ENCODE results near the gene ELN.

The ELN gene

DNA sequence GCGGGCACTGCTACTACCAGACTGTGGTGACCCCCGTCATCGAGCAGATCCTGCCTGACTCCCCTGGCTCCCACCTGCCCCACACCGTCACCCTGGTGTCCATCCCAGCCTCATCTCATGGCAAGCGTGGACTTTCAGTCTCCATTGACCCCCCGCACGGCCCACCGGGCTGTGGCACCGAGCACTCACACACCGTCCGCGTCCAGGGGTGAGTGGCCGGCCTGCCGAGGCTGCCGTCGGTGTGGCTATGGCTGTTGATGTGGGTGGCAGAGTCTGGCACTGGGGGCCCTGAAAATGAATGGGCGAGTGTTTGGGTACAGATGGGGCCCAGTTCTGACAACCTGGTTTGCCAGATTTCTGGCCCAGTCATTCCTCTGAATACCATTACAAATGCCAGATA lies 71.1 kb downstream of the ELN start:
- no peak for DNase-seq

GRCh38 chr7:74101061-74101681 lies 73.2 kb downstream of the ELN start:
- no peak for DNase-seq

- DNase-seq = no peak
Observed at GRCh38 chr7:74103219-74103772, 75.3 kb downstream of the ELN start.

GRCh38 chr7:74104702-74105101 lies 76.7 kb downstream of the ELN start:
- DNase-seq = no peak

GRCh38 chr7:74105992-74106391 lies 78.0 kb downstream of the ELN start:
- DNase-seq = no peak

- DNase-seq = no peak
Observed at GRCh38 chr7:74106846-74107245, 78.9 kb downstream of the ELN start.

- DNase-seq = no peak
Observed at GRCh38 chr7:74115326-74115725, 87.4 kb downstream of the ELN start.

DNA sequence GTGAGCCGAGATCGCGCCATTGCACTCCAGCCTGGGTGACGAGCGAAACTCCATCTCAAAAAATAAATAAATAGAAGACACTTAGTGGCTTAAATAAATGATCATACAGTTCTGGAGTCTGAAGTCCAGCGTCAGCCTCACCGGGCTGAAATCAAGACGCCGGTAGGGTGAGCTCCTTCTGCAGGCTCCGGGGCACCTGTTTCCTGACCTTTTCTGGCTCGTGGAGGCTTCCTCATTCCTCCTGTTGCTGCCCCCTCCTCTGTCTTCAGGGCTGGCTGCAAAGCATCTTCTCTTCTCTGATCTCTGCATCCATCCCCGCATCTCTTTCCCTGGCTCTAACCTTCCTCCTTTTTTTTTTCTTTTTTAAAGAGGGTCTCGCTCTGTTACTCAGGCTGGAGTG lies 88.4 kb downstream of the ELN start:
- DNase-seq = no peak

Data from NCI-H1048 (cell line).